Measurements from ENCODE around the gene MYOM1.

The MYOM1 gene

GRCh38 chr18:3153107-3153704 lies 66.6 kb downstream of the MYOM1 start:
- DNase-seq (ENCODE audit: extremely low read depth in 1 of 2, low read depth in 1 of 2) = no peak

GRCh38 chr18:3152294-3152693 lies 67.5 kb downstream of the MYOM1 start:
- DNase-seq (ENCODE audit: extremely low read depth in 1 of 2, low read depth in 1 of 2) = no peak

GRCh38 chr18:3151399-3152264 lies 68.1 kb downstream of the MYOM1 start:
- no peak for DNase-seq (ENCODE audit: extremely low read depth in 1 of 2, low read depth in 1 of 2)

DNA sequence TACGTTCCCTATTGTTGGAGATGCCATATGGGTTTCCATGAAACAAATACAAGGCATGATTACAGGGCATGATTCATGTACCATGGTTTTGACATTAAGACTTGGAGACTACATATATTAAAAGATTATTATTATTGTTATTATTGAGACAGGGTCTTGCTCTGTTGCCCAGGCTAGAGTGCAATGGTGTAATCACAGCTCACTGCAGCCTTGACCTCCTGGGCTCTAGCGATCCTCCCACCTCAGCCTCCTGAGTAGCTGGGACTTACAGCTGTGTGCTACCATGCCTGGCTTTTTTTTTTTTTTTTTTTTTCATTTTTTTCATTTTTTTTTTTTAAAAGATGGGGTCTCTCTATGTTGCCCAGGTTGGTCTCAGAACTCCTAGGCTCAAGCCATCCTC lies 69.1 kb downstream of the MYOM1 start:
- DNase-seq (ENCODE audit: extremely low read depth in 1 of 2, low read depth in 1 of 2) = no peak

DNA sequence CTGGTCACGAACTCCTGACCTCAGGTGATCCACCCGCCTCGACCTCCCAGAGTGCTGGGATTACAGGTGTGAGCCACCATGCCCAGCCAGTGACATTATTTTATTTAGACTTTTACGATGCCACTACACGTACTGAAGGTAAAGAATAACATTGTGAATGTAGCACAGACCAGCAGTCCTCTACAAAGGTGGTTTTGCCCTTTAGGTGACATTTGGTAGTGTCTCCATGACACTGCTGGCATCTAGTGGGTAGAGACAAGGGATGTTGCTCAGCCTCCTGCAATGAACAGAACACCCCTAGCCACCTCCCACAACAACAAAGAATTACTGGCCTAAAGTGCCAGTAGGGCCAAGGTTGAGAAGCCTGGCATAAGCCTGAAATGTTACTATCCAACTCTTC lies 69.5 kb downstream of the MYOM1 start:
- DNase-seq (ENCODE audit: extremely low read depth in 1 of 2, low read depth in 1 of 2) = no peak

DNA sequence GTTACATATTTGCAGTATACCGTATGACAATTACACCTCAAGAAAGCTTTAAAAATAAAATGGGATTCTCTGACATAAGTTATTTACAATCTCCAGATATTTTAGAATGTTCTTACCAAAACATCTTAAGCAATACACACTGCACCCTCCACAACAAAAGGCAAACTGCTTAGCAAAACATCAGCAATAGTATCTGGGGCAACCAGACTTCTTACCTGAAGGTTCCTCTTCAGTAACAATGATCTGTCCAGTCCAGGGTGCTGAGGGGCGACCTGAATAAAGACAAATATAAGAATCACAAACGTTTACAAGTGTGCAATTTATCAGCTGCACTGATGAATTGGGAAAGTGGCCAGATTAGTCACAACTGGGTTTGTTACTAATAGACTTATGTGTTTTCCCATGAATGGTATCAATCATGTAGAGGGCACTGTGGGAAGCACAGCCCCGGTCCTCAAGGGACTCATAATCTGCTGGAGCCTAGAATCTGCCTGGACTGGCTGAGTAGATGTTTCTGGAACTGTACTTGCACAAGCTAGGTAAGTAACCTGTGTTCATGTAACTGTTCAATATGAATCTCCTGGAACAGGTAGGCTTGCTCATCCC lies 70.7 kb downstream of the MYOM1 start:
- no peak for DNase-seq (ENCODE audit: extremely low read depth in 1 of 2, low read depth in 1 of 2)

DNA sequence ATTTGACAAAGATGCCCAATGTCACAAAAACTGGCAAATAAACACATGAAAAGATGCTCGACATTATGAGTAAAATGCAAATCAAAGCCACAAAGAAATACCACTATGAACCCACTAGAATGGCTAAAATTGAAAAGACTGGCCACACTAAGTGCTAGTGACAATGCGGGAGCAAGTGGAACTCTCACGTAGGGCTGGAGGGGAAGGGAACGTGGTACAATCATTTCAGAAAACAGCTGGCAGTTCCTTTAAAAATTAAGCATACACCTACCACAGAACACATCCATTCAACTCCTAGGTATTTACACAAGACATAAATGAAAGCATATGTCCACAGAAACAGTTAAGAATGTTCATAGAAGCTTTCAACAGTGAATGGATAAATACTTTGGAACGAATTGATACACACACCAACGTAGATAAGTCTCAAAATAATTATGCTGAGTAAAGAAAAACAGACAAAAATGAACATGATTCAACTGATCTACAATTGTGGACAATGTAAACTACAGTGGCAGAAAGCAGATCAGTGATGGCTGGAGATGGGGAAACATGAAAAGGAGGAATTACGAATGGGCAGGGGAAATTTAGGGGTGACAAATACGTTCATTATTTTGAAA lies 71.7 kb downstream of the MYOM1 start:
- no peak for DNase-seq (ENCODE audit: extremely low read depth in 1 of 2, low read depth in 1 of 2)

DNA sequence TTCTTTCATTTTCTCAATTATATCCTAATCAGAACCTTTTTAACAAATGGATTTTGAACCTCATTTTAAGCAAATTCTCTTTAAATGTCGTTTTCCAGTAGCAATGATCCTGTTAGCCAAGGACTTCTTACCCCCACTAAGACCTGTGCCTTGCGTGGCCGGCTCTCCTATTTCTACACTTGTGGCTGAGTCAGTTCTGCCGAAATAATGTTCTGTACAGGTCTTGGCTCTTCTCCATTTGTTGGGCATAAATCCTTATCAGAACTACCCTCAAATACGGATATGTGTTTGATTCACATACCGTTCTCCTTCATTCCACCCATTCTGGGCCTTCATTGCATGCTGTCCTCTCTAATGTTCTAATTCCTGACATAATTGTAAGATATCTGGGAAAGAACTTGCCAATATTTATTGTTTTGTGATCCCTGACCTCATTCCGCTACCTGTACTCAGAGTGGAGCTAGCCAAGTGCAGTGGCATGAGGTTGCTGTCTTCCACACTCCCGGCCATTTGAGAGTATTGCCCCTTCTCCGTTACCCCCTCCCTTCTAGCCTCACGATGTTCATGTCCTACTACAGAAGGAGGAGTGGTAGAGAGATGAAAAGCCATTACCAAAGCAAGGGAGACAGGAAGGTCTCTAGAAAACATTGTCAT lies 78.7 kb downstream of the MYOM1 start:
- no peak for DNase-seq (ENCODE audit: extremely low read depth in 1 of 2, low read depth in 1 of 2)

DNA sequence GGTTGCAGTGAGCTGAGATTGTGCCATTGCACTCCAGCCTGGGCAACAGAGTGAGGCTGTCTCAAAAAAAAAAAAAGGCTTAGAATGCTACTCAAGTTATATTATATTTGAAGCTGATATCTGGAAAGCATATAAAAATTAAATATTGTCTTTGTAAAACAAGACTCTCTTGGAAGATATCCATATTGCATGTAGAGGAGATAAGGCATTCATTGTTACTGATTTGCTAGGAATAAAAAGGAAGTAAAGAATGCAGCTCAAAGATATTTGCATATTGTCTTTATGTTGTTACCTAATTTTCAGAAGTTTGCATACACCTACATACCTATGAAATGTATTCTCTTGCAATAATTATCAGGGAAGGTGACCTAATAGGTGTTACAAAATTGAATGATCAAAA lies 79.4 kb downstream of the MYOM1 start:
- DNase-seq (ENCODE audit: extremely low read depth in 1 of 2, low read depth in 1 of 2) = no peak

GRCh38 chr18:3139406-3139805 lies 80.4 kb downstream of the MYOM1 start:
- DNase-seq (ENCODE audit: extremely low read depth in 1 of 2, low read depth in 1 of 2) = no peak

DNA sequence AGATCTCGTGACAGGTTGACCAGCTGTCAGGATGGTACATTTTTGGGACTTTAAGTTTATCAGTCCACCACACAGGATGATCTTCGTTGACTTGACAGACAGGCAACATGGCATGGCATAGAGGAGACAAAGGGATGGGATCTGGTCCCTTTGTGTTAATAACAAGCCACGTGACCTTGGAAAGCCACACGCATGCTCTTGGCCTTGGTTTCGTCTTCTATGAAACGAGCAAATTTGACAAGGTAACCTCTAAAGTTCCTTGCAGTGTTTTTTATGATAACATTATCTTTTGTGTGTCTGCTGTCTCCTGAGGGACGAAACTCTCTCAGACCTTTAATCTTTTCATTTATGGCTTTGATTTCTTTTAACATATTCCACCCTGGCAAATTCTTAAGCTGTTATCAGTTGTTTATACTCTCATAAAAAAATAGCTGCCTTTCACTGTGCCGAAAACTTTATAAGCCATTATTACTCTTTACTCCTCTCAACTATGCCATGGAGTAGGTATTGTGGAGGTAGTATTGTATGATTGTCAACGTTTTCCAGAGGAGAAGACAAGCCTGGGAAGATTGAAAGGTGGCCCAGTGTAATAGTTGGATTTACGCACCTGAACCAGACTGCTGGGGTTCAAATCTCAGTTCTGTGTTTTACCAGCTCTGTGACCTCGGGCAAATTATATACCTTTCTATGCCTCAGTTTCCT lies 81.3 kb downstream of the MYOM1 start:
- DNase-seq (ENCODE audit: extremely low read depth in 1 of 2, low read depth in 1 of 2) = no peak

- no peak for DNase-seq (ENCODE audit: extremely low read depth in 1 of 2, low read depth in 1 of 2)
These were observed 84.2 kb downstream of the MYOM1 start for GRCh38 chr18:3135536-3135935.

DNA sequence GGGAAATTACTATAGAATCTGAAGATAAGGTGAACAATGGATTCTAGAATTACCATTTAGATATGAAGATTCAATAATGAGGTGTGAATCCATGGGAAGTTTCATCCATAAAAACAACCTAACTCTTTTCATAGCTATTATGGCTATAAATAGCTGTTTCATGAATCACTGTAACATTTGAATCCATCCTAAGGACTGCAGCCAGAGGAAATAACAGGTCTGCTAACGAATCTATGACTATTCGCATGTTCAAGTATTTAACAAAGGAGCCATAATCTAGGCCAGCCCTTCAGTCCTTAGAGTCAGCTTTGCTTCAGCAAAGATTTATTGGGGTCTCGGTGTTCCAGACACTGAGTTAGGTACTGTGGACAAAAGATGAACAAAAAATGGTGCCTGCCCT lies 87.1 kb downstream of the MYOM1 start:
- no peak for DNase-seq (ENCODE audit: extremely low read depth in 1 of 2, low read depth in 1 of 2)

DNA sequence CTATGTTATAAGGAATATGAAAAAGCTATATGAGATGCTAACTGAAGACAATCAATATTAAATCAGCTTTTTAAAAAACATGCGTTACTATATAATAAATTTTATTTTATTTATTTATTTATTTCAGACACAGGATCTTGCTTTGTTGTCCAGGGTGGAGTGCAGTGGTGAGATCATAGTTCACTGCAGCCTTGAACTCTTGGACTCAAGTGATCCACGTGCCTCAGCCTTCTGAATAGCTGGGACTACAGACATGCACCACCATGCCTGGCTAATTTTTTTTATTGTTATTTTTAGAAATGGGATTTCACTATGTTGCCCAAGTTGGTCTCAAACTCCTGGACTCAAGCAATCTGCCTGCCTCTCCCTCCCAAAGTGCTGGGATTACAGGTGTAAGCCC lies 89.4 kb downstream of the MYOM1 start:
- no peak for DNase-seq (ENCODE audit: extremely low read depth in 1 of 2, low read depth in 1 of 2)

- peak; percentile 40 to 68 for DNase-seq (ENCODE audit: extremely low read depth in 1 of 2, low read depth in 1 of 2)
These were observed 90.5 kb downstream of the MYOM1 start for GRCh38 chr18:3129053-3129864.

GRCh38 chr18:3126457-3127097 lies 93.2 kb downstream of the MYOM1 start:
- DNase-seq (ENCODE audit: extremely low read depth in 1 of 2, low read depth in 1 of 2) = no peak

DNA sequence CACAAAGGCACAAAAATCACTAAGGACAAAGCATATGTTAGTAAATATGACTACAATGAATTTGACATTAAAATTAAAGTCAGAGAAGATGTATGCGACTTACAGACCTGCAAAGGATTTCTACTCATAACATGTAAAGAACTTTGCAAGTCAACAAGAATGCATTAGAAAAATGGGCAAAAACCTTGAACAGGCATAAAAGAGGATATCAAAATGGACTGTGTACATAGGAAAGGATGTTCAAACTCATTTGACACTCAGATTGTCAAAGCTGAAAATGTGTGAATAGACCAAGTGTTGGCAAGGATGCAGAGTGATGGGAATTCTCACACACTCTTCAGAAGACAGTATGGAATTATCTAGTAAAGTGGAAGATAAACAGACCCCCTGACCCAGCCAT lies 94.9 kb downstream of the MYOM1 start:
- no peak for DNase-seq (ENCODE audit: extremely low read depth in 1 of 2, low read depth in 1 of 2)

- DNase-seq (ENCODE audit: extremely low read depth in 1 of 2, low read depth in 1 of 2) = no peak
These were observed 96.9 kb downstream of the MYOM1 start for GRCh38 chr18:3122851-3123250.

DNA sequence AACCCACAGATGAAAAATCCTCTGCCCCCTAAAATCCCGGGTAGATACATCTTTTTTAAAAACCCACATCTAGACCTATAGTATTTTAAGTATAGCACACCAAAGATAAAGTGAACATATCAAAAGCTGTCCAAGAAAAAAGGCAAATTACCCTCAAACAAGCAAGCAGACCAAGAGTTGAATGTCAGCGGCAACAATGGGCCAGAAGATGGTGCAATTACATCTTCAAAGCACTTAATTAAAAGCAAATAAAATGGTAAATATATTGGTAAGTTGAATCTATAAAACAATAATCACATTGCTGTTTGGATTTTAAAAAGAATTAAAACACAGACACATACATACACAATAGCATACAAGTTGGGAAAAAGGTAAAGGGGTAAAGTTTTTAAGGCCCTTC lies 98.5 kb downstream of the MYOM1 start:
- DNase-seq (ENCODE audit: extremely low read depth in 1 of 2, low read depth in 1 of 2) = no peak
